Stimulated activated CD4-positive, alpha-beta T cell treated with anti-CD3 and anti-CD28 coated beads, TNF-alpha, amount 100 ng/mL, for 4 hours (primary cell): Measurements from ENCODE around the gene PRPF8.

Source experiments
- DNase-seq, 3 experiments: peaks; one replicate each; pipeline ENCODE4 v3.0.0-alpha.2; 2020; ENCODE audit warnings: low read depth in 3 of 3

PRPF8 gene

GRCh38 chr17:1645207-1646171 lies 39.2 kb downstream of the PRPF8 start, which contains the start of gene SCARF1:
Gene SCARF1, minus strand, starts transcription at chr17:1645732. Its CDS starts 35 bp downstream, at chr17:1645697.
- no peak for DNase-seq

GRCh38 chr17:1644493-1645206 lies 40.0 kb downstream of the PRPF8 start:
- no peak for DNase-seq

GRCh38 chr17:1643999-1644492 lies 40.6 kb downstream of the PRPF8 start:
- DNase-seq, result no peak

- peak in 2 of 3 experiments; percentile 37 to 48 for DNase-seq
These were observed 41.2 kb downstream of the PRPF8 start for GRCh38 chr17:1643293-1643998.

GRCh38 chr17:1641065-1641403 lies 43.6 kb downstream of the PRPF8 start:
- DNase-seq, result no peak

GRCh38 chr17:1640329-1641064 lies 44.2 kb downstream of the PRPF8 start:
- no peak for DNase-seq

GRCh38 chr17:1639549-1640180 lies 45.0 kb downstream of the PRPF8 start:
- no peak for DNase-seq

GRCh38 chr17:1638624-1639300 lies 45.9 kb downstream of the PRPF8 start:
- no peak for DNase-seq

GRCh38 chr17:1638171-1638590 lies 46.5 kb downstream of the PRPF8 start:
- no peak for DNase-seq

- no peak for DNase-seq
These were observed 47.9 kb downstream of the PRPF8 start for GRCh38 chr17:1636732-1637285.

- no peak for DNase-seq
These were observed 48.8 kb downstream of the PRPF8 start for GRCh38 chr17:1635675-1636465.

- no peak for DNase-seq
These were observed 49.6 kb downstream of the PRPF8 start for GRCh38 chr17:1634841-1635650.

- no peak for DNase-seq
These were observed 54.0 kb downstream of the PRPF8 start for GRCh38 chr17:1630662-1631061.

GRCh38 chr17:1629504-1630310 lies 55.0 kb downstream of the PRPF8 start:
- peak; percentile 54 to 61 (median 57) for DNase-seq

GRCh38 chr17:1628856-1629503 lies 55.7 kb downstream of the PRPF8 start:
- peak; percentile 70 to 78 (median 76) for DNase-seq

GRCh38 chr17:1627982-1628855 lies 56.4 kb downstream of the PRPF8 start, which contains the start of gene SLC43A2:
Gene SLC43A2, minus strand, starts transcription at chr17:1628834. Its CDS starts 960 bp downstream, at chr17:1627874.
- peak; percentile 56 to 67 (median 60) for DNase-seq
